Right atrium auricular region (tissue), 2 donors: Measurements from ENCODE around the gene SLC12A3. TPM values are rescaled to one million over a fixed set of nuclear protein-coding genes. Genes with fewer than 3 reads are reported as not detected.
A peak's percentile ranks its signal among the peaks of the same experiment; 100 is the strongest.
"Not testable (repeated sequence)": the region's sequence is repeated elsewhere in the genome, so short reads cannot be mapped to it uniquely, and the experiment has no call there.

Source experiments
- DNase-seq: peaks from one replicate; pipeline ENCODE4 v3.0.0-alpha.2; 2019; ENCODE audit warnings: low spot score
- H3K27ac ChIP-seq, 2 donors: fragments of 200-600 bp; sonication (generic); 1 replicate in 1 of 2; 2 replicates in 1 of 2; pipeline ENCODE4 v1.5.1; 2016 to 2019
- H3K27me3 ChIP-seq, 2 donors: fragments of 200-600 bp; sonication (generic); one replicate each; pipeline versions ENCODE4 v1.5.1 to v1.6.0; 2017 to 2019
- H3K36me3 ChIP-seq: fragments of 200-600 bp; sonication (generic); one replicate; pipeline ENCODE4 v1.5.1; 2016
- H3K4me1 ChIP-seq, 2 donors: fragments of 200-600 bp; sonication (generic); one replicate each; pipeline versions ENCODE4 v1.5.1 to v1.6.0; 2017 to 2019
- H3K4me3 ChIP-seq, 2 donors: fragments of 200-600 bp; sonication (generic); 1 replicate in 1 of 2; 2 replicates in 1 of 2; pipeline ENCODE4 v1.5.1; 2017 to 2019; ENCODE audit warnings: mild to moderate bottlenecking in 1 of 2, moderate library complexity in 1 of 2
- H3K9me3 ChIP-seq, 2 donors: fragments of 200-600 bp; sonication (generic); one replicate each; pipeline ENCODE4 v1.5.1; 2019
- total RNA-seq, 2 donors: library from RNA; depleted of rRNA; stranded (reverse); fragments of >200 nt; gene quantifications; one replicate each; pipeline ENCODE4 v1.1.0, GENCODE V29; 2016
- TF ChIP-seq, protein P1 (sequence below), 2 donors: fragments of 200-600 bp; sonication (generic); IDR thresholded peaks; one replicate each; pipeline ENCODE4 v1.5.1; 2019; ENCODE audit warnings: antibody characterized with exemption in 2 of 2

SLC12A3 gene
- total RNA-seq, 2 donors from 2014 or later, result not detected

DNA sequence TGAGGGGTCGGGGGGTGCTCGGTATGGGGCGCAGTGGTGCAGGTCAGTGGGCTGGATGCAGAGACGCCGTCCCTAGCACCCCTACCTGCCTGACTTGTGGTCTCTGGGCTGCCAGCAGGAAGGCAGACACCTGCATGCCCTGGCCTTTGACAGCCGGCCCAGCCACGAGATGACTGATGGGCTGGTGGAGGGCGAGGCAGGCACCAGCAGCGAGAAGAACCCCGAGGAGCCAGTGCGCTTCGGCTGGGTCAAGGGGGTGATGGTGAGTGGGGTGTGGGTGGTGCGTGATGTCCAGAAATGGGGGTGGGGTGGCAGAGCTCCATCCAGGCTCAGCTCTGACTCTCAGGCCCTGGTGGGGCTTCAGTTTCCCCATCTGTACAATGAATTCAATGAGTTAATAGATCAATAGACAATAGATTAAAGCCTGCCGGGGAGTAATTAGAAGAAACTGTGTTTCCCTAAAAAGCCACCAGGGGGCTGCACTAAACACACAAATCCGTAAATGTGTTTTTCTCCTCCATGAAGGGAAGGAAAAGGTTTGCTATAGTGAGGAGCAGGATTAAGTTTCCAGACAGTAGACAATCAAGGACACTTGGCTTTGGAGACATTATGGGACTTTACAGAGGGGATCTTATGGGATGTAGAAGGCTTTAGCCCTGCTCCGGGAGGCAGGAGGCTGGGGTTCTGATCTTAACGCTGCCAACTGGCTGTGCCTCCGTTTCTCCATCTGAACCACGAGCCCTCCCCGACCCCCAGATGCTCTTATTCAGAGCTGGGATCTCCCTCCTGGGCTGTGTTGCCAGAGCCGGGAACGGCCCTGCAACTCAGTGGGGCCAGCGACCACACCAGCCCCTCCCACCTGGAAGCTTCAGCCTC lies 2.2 kb downstream of the SLC12A3 start:
- DNase-seq, result no peak
- no peak overlapping the region for H3K27ac ChIP-seq
- TF ChIP-seq, protein P1, sequence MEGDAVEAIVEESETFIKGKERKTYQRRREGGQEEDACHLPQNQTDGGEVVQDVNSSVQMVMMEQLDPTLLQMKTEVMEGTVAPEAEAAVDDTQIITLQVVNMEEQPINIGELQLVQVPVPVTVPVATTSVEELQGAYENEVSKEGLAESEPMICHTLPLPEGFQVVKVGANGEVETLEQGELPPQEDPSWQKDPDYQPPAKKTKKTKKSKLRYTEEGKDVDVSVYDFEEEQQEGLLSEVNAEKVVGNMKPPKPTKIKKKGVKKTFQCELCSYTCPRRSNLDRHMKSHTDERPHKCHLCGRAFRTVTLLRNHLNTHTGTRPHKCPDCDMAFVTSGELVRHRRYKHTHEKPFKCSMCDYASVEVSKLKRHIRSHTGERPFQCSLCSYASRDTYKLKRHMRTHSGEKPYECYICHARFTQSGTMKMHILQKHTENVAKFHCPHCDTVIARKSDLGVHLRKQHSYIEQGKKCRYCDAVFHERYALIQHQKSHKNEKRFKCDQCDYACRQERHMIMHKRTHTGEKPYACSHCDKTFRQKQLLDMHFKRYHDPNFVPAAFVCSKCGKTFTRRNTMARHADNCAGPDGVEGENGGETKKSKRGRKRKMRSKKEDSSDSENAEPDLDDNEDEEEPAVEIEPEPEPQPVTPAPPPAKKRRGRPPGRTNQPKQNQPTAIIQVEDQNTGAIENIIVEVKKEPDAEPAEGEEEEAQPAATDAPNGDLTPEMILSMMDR (IDR thresholded peaks at IDR 0.05), result peak; percentile 79 to 90

DNA sequence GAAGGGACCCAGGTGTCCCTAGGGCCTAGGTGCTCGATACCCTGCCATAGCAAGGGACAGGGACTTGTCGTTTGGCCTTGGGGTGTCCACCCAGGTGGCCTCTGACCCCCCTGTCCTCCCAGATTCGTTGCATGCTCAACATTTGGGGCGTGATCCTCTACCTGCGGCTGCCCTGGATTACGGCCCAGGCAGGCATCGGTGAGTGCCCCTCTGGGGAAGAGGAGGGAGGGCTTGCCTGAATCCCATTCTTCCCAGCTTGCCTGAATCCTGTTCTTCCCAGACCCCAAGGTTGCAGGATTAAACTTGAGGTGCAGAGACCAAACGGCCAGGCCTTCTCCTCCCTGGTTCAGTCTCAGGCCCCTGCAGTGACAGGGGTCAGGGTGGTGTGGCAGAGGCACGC lies 3.2 kb downstream of the SLC12A3 start:
- Histone ChIP-seq H3K4me3 (no peak overlapping the region), H3K4me1 (peaks cover 0 to 6% of the 10 kb centered on the region in 2 donors), H3K27ac (no peak overlapping the region), H3K27me3 (no peaks in the 10 kb centered on the region), H3K9me3 (no peaks in the 10 kb centered on the region), H3K36me3 (no peaks in the 10 kb centered on the region)
- DNase-seq, result no peak
- TF ChIP-seq, protein P1 (IDR thresholded peaks at IDR 0.05), result no peak

More for the DNA sequence above, 2.2 kb downstream of the SLC12A3 start:
- Histone ChIP-seq H3K4me1 (peaks cover 0 to 6% of the 10 kb centered on the region in 2 donors), H3K36me3 (no peaks in the 10 kb centered on the region), H3K9me3 (no peaks in the 10 kb centered on the region), H3K4me3 (no peak overlapping the region), H3K27me3 (no peaks in the 10 kb centered on the region)

DNA sequence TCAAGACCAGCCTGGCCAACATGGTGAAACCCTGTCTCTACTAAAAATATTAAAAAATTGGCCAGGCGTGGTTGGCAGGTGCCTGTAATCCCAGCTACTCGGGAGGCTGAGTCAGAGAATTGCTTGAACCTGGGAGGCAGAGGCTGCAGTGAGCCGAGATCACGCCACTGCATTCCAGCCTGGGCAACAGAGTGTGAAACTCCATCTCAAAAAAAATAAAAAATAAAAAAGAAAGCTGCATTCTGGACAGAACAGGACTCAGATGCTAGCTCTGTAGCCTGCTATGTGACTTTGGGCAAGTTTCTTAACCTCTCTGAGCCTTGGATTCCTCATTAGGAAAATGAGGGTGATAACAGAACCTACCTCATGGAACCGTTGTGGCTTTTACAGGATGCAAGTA lies 3.8 kb downstream of the SLC12A3 start:
- not testable (repeated sequence) for H3K27me3 ChIP-seq, H3K27ac ChIP-seq, H3K36me3 ChIP-seq, DNase-seq, H3K4me3 ChIP-seq, H3K9me3 ChIP-seq, H3K4me1 ChIP-seq

DNA sequence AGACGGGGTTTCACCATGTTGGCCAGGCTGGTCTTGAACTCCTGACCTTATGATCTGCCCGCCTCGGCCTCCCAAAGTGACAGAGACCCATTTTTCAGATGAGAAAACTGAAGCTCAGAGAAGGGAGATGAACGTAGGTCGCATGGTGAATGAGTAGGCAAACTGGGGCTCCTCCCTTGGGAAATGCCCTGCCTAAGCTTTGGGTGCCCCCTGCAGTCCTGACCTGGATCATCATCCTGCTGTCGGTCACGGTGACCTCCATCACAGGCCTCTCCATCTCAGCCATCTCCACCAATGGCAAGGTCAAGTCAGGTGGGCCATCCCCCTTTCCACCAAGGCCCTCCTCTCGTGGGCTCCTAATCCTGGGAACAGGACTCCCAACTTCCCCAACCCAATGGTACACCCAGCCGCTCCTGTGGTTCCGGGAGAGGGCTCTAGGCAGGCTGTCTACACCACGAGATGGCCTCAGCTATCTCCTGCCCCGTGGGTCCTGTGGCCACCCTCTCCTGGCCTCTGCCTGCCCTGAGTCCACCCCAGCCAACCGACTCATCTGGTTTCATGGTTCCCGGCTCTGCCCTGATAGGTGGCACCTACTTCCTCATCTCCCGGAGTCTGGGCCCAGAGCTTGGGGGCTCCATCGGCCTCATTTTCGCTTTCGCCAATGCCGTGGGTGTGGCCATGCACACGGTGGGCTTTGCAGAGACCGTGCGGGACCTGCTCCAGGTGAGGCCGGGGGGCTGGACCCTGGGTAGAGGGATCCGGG lies 4.7 kb downstream of the SLC12A3 start:
- peaks cover 0 to 6% of the 10 kb centered on the region in 2 donors for H3K4me1 ChIP-seq
- H3K27me3 ChIP-seq, result no peaks in the 10 kb centered on the region
- H3K4me3 ChIP-seq, result no peak overlapping the region
- TF ChIP-seq, protein P1 (IDR thresholded peaks at IDR 0.05), result no peak
- no peaks in the 10 kb centered on the region for H3K36me3 ChIP-seq
- no peak overlapping the region for H3K27ac ChIP-seq
- no peak for DNase-seq
- H3K9me3 ChIP-seq, result no peaks in the 10 kb centered on the region

DNA sequence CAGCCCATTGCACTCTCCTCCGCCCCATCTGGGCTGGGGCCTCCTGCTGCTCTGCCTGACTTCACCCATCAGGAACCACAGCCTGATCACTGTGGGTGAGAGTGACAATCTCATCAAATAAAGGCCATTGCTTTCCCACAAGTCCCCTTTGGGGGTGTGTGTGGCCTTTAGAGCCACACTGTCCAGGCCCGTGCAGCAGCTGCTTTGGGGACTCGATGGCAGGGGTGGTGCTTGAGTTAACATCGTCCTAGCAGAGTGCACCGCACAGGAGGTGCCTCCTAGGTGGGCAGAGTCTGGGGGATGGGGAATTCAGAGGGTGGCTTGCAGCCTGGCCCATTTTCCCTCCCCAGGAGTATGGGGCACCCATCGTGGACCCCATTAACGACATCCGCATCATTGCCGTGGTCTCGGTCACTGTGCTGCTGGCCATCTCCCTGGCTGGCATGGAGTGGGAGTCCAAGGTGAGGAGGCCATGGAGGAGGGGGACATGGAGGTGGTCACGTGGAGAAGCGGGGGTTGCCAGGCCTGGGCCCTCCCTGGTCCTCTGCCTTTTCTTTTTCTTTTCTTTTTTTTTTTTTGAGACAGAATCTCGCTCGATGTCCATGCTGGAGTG lies 5.4 kb downstream of the SLC12A3 start:
- no peak overlapping the region for H3K27ac ChIP-seq
- no peaks in the 10 kb centered on the region for H3K27me3 ChIP-seq
- no peak overlapping the region for H3K4me3 ChIP-seq
- H3K9me3 ChIP-seq, result no peaks in the 10 kb centered on the region
- no peak for DNase-seq
- H3K4me1 ChIP-seq, result peaks cover 0 to 6% of the 10 kb centered on the region in 2 donors
- TF ChIP-seq, protein P1 (IDR thresholded peaks at IDR 0.05), result no peak
- H3K36me3 ChIP-seq, result no peaks in the 10 kb centered on the region

DNA sequence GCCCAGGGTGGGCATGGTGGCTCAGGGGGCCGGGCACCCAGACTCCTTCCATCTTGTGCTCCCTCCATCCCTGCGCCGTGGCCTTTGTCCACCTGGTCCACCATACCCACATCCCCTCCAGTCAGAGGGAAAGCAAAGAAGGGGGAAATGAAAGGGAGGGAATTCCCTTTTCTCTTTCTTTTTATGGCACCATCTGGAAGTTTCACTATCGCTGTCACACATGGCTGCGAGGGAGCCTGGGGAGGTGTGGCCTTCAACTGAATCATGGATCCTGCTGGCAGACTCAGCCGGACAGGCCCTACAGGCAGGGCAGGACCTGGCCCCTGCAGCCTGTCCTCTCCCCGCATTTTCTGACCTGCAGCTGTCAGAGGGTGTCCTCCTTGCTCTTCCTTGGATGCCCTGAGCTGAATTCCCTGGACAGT lies 6.2 kb downstream of the SLC12A3 start:
- no peak for DNase-seq
- H3K4me3 ChIP-seq, result no peak overlapping the region
- peaks cover 0 to 6% of the 10 kb centered on the region in 2 donors for H3K4me1 ChIP-seq
- no peaks in the 10 kb centered on the region for H3K9me3 ChIP-seq
- H3K27me3 ChIP-seq, result no peaks in the 10 kb centered on the region
- H3K36me3 ChIP-seq, result no peaks in the 10 kb centered on the region
- TF ChIP-seq, protein P1 (IDR thresholded peaks at IDR 0.05), result no peak
- H3K27ac ChIP-seq, result no peak overlapping the region
